NCI-H345 (cell line): Measurements from ENCODE around the gene PDE8A.

Source experiments
- DNase-seq: peaks from one replicate; lab custom pipeline; 2025; lab: John Stamatoyannopoulos, UW

The PDE8A gene, protein sequence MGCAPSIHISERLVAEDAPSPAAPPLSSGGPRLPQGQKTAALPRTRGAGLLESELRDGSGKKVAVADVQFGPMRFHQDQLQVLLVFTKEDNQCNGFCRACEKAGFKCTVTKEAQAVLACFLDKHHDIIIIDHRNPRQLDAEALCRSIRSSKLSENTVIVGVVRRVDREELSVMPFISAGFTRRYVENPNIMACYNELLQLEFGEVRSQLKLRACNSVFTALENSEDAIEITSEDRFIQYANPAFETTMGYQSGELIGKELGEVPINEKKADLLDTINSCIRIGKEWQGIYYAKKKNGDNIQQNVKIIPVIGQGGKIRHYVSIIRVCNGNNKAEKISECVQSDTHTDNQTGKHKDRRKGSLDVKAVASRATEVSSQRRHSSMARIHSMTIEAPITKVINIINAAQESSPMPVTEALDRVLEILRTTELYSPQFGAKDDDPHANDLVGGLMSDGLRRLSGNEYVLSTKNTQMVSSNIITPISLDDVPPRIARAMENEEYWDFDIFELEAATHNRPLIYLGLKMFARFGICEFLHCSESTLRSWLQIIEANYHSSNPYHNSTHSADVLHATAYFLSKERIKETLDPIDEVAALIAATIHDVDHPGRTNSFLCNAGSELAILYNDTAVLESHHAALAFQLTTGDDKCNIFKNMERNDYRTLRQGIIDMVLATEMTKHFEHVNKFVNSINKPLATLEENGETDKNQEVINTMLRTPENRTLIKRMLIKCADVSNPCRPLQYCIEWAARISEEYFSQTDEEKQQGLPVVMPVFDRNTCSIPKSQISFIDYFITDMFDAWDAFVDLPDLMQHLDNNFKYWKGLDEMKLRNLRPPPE

DNA sequence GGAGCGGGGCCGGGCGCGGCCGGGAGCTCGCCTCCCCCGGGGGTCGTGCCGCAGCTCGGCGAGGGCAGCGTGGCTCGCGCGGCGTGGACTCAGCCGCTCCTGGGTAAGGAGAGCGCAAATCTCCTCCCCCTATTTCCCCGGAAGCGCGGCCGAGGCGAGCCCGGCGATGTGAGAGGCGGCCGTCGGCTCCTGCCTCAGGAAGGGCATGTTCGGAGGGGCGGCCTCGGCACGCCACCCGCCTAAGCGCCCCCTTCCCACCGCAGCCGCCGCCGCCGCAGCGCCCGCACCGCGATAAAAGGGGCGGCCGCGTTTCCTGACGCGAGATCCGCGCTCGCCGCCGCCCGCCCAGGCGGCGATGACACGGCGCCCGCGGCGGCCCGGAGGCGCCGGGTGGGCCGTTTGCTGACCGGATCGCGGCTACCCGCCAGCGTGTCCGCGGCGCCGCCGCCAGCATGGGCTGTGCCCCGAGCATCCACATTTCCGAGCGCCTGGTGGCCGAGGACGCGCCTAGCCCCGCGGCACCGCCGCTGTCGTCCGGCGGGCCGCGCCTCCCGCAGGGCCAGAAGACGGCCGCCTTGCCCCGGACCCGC is at the start of gene PDE8A:
Gene PDE8A, plus strand, starts transcription at position 146 of the 590 bp plus-strand sequence. Its CDS starts 307 bp downstream, at position 453.
- DNase-seq = no peak

DNA sequence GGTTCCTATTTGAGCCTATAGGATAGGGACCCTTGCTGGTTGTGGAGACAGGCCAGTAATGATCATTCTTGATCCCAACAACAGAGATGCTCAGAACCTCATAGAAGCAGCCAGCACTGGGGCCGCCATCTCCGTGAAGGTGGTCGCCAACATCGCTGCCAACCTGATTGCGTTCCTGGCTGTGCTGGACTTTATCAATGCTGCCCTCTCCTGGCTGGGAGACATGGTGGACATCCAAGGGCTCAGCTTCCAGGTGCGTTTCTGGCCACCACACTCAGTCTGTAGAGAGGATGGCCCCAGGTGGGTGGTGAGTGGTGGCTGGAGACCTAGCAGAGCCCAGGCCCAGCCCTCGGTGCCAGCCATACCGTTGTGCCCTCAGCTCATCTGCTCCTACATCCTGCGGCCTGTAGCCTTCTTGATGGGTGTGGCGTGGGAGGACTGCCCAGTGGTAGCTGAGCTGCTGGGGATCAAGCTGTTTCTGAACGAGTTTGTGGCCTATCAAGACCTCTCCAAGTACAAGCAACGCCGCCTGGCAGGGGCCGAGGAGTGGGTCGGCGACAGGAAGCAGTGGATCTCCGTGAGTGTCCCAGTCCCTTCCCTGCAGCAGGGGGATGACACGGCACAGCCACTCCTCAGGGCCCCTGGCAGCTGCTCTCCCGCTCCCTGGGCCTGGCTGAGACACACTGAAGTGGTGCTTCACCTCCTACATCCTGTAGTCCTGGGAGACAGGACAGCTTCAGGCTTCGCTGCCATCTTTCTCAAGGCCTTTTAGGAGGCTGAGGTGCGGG is 46.5 kb upstream of the PDE8A start:
- no peak for DNase-seq

DNA sequence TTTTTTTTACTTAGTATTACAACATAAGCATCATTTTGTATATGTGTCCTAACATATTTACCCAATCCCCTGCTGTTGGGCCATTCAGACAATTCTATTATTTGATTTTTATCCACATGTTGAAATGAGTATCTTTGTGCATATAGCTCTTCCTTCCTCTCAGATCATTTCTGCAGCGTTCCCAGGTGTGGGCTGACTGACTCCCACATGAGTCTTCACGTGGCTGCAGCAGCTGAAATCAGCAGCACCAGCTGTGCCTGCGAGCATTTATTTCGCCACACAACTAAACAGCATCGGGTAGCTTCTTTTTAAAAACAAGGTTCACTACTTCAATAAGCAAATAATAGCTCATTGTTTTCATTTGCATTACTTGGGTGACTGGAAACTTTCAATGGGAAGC is 44.5 kb upstream of the PDE8A start:
- peak; percentile 8 for DNase-seq

DNA sequence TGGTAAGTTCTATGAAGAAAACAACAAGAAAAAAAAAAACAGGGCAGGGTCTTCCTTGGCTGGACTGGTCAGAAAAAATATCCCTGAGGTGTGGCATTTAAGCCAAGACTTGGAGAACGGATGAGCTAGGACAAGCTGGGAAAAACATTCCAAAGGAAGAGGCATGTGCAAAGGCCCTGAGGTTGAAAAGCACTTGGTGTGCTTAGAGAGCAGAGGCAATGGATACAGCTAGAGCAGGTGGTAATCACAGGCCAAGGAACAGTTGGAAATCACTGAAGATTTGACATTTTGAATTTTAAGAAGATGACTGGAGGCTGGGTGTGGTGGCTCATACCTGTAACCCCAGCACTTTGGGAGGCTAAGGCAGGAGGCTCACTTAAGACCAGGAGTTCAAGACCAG is 42.9 kb upstream of the PDE8A start:
- no peak for DNase-seq

DNA sequence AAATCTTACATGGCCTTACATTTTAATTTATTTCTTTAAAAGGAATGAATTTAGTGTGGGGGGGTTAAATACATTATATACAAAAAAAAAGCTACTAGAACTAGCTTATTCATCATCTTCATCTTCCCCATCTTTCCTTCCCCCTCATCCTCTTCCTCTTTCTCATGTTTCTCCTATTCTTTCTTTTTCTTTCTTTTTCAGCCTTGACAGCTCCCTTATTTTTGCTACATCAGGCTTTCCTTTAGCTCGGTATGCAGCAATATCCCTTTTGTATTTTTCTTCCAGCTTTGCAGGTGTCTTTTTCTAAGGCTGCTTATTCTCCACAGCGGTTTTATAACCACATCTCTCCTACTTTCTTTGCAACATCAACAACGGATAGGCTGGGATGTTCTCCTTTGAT is 41.3 kb upstream of the PDE8A start:
- DNase-seq = no peak

DNA sequence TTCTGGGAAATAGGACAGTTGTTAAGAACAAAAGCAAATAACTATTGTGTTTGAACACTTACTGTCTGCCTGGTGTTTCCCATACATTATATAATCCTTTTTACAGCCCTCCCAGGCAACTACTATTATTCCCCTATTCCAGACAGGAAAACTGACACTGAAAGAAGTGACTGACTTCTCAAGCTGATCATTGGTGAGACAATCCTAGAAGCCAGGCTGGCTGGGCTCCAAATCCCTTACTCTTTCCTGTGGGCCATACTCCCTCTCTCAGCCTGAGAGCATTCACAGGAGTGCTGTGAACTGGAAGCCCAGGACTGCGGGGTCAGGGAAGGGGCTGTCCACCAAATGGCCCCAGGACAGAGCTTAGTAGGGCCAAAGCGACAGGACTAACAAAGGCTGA is 39.2 kb upstream of the PDE8A start:
- DNase-seq = no peak

DNA sequence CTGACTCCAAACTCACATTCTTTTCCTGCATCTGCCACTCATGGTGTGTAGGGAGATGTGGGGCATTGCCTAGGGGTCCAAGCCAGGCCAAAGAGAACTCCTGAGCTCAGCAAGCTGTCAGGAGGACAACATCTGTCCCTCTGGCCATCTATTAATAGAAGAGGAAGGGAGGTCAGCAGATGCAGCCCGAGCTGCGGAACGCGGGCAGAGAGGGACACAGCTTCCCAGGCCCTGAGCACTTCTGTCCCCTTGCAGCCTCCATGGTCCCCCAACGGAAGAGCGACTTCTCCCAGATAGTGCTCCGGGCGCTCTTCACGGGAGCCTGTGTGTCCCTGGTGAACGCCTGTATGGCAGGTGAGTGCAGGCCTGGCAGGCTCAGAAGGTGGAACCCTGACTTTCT is 37.3 kb upstream of the PDE8A start:
- no peak for DNase-seq

DNA sequence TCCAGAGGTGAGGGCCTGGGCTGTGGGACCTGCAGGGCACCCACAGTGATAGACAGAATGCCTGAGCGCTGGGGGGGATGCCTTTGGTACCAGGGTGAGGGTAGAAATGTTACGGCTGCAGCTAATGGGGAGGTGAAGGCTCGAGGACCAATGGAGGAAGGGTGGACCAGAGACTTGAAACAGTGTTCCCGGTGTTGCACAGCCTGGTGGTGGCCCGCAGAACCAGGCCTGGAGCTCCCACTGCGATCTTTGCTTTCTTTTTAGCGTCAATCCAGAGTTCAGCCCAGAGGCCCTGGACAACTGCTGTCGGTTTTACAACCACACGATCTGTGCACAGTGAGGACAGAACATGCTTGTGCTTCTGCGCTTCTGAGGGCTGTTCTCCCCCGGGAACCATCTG is 36.8 kb upstream of the PDE8A start:
- no peak for DNase-seq

DNA sequence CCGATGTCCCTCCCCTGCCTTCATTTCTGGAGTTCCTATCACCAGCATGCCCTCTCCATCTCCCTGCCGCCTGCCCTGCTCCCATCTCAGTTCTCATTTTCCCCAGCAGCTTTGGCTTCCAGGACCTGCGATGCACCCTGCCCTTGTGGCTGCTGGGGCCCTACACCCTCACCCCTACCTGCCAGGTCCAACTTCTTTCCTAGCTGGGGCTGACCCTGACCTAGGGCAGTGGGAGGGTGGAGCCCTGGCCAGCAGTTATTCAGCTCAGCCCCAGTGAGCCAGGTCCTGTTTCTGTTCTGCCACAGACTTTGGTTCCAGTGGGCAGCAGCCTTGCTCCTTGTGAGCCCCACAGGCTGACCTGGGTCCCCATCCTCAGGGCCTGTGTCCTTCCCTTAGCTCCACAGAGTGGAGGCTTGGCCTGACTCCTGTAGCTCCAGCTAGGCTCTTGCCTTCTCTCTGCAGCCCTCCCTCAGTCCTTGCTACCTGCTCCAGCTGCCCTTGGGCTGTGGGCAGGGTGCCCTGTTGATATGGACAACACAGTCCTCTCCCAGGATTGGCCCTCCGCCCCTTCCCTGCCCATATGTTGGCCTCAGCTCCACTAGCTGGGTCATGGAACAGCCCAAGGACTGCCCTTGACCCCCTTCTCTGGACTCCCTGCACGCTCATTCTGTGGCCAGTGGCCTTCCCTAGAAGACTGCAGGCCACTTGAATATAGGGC is 34.7 kb upstream of the PDE8A start:
- no peak for DNase-seq

DNA sequence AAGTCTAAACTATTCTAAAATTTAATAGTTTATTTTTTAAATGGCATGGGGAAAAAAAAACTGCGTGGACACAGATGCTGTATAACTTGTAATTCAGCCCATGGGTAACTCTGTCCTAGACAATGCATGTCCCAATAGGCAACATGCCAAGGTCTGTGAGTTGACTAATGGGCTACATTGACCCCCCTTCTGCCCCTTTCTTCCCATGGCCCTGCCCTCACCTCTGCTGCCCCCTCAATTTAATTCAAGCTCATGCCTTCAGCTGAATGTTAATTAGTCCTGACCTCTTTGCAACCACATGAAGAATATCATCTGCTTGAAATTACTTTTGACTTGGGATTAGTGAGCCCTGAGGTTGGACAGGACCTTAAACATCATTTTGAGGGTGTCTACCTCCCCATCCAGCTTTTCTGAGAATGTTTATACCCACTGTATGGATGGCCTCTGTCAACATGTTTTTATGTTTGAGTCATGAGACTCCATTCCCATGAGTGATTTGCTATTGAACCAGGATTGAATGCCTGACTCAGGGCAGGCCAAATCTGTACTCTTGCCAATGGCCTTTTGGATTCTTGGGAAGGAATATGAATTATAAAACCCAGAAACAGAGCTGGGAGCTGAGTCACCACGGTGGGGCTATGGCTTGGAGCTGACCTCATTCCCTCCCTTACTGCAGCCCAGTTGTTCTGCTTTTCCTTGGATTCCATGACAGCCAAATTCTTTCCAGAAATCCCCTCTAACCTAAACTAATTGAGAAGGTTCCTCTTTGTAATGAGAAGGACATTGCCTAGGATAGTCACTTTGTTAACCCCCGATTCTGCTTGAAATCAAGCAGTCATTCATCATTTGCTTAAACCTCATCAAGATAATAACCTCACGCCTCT is 33.5 kb upstream of the PDE8A start:
- no peak for DNase-seq

DNA sequence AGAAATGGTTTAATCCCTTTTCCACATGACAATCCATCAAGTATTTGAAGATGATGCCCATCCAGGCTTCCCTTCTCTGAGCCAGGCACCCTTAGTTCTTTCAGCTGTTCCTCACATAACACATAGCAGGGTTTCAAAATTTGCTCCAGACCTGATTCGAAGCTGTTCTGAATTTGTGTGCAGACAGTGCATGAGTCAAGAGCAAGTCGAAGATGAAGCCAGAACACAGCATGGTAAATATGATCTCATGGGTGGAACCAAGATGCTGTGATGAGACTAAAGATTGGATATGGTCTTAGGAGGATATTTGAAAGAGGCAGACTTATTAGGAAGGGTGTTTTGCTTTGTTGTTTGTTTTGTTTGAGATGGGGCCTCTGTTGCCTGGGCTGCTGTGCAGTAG is 32.6 kb upstream of the PDE8A start:
- no peak for DNase-seq

DNA sequence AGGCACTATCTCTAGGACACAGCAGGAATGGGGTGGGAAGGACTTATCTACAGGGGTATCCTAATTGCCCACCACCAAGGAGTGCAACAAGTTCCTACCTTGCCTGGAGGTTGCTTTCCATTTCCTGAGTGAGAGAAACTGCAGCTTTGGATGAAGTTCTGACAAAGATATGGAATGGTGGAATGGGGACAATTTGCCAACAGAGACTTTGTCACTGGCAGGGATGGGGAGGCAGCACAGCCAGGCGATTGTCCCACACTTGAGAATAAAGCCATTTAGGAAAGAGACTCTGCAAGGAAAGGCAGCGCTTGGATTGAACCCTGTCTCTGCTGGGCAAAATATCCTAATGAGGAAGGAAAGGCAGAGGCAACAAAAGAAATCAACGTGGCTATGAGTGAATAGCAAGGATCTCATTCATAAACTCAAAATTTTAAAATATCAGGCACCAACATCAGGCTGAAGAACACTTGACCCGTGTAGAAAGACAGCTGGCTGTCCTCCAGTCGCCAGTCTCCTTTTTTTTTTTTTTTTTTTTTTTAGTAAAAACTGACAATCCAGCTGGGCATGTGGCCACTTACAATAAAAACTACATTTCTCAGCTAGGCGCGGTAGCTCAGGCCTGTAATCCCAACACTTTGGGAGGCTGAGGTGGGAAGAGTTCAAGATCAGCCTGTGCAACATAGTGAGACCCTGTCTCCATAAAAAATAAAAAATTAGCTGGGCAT is 31.6 kb upstream of the PDE8A start:
- no peak for DNase-seq

DNA sequence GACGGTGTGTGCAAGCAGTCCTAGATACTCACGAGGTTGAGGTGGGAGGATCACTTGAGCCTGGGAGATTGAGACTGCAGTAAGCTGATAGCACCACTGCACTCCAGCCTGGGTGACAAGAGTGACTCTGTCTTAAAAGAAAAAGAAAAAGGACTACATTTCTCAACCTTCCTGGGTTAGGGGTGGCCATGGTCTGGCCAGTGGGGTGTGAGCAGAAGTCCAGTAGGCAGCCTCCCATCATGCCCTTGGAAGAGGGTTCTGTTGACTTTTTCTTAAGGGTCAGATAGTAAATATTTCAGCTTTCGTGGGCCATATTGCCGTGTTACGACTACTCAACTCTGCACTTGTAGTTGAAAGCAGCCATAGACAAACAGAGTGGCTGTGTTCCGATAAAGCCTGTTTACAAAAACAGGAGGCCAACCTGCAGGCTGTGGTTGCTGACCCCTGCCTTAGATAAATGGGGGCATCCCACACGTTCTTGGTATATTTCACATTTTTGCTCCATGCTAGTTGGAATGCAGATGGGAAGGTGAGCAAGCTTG is 31.0 kb upstream of the PDE8A start:
- DNase-seq = no peak

DNA sequence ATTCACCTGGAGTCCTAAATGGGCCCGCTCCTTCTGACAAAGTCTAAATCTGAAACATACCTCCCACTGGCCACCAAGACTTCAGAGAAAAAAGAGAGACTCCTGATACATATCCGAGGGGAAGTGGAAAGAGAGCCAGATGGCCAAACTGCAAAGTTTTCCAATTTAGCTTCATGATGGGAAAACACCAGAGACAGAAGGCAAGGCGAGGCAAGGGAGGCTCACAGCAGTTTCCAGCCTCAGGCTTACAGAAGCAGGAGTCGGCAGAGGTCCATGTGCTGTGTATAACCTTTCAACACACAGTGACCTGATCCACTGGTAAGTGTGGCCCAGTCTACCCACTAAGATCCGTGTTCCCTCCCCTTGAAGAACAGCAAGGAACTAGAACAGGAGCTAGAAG is 29.9 kb upstream of the PDE8A start:
- DNase-seq = no peak

DNA sequence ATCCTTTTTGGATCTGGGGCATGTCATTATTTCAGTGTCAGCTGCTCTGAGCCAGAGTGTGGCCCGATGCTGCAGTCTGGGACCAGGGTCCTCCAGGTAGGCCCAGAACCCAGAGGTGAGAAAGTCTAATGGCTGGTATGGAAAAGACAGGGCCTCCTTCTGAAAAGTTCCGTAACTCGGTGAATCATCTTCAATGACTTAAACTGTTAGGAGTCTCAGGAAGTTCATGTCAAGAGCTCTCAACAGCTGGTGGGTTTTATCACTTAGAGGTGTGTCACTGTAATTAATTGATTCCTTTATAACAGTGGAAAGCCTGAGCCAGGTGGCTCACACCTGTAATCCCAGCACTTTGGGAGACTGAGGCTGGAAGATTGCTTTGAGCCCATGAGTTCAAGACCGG is 28.5 kb upstream of the PDE8A start:
- DNase-seq = no peak

DNA sequence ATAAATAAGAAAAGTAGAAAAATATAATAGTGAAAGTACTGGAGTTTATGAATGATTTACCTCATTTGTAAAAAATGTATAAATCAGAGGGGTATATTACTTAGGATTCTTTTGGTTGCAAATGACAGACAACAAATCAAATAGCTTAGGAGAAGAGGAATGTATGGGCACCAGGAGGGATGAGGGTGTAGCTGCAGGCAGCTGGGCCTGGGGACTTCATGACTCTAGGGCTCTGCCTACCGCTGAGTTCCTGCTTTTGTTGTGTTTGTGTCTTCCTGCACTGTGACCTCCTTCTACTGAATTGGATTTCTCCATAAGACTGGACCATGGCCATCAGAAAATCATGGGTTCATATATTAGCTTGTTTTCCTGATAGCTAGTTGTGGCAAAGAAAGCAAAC is 27.9 kb upstream of the PDE8A start:
- no peak for DNase-seq

DNA sequence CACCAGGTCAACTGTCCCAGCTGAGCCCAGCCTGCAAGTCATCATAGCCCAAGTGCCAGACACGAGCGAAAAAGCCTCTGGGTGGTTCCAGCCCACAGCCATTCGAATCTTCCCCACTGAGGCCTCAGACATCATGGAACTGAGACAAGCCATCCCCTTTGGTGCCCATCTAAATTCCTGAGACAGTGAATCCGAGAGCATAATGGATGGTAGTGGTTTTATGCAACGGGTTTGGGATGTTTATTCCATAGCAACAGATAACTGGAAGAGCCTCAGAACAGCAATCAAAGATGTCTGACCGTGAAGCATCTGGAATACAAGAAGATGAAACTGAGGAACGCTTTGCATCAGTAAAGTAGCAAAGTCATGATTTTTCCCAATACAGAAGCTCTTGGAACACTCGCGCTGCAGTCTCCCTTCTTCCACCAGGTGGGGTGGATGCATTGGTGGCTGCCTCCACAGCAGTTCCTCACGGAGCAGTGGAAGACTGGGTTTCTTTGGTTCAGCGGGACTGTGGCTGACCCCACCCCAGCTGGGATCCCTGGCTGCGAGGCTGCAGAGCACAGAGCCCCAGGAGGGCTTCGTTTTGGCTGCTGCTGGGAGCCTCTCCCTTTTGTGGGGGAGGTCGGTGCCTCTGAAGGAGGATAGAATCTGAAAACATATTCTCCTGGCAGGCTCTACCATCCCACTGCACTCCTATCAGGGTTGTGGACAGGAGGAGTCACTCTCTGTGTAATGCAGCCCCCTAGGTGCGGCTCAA is 26.4 kb upstream of the PDE8A start:
- peak; percentile 57 for DNase-seq

DNA sequence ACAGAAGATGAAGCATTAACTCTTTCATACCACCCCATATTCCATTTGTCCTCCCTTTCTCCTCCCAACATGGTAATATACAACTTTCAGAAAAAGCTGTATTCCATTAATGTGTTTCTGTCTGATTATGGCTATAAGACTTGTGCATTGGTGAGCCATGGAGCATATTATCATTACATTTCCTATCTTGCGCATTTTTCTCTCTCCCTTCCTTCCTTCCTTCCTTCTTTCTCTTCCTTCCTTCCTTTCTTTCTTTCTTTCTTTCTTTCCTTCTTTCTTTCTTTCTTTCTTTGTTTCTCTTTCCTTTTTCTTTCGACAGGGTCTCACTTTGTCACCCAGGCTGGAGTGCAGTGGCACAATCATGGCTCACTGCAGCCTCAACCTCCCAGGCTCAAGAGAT is 25.5 kb upstream of the PDE8A start:
- DNase-seq = no peak
